ENCODE data around the gene CXCL11. TPM values are rescaled to one million over a fixed set of nuclear protein-coding genes. Genes with fewer than 3 reads are reported as not detected.

CXCL11 gene
- not detected for total RNA-seq

DNA sequence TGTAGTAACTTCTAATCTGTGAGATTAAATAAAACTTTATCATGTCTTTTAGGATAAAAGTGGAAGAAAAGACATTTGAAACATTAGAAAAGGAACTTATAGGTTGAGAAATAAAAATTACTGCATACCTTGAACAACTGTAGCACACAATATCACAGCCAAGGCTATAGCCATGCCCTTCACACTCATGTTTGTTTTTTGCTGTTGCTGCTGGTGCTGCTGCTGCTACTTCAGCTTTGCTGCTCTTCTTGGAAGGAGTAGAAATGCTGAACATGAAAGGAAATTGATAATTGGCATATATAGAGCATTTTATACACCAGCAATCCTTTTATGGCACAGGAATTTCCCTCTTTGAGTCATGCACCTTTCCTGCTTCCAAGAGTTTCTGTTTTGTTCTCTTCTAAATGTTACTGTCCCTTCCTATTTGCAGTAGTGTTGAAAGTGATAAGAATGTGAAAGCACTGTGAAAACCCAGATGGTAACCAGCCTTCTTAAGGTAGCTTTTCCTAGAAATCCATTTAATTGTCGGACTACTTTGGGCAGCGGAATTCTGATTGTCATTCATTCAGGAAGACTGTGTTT, at the start of gene CXCL11:
Gene CXCL11, minus strand, starts transcription at position 272 of the 582 bp plus-strand sequence. Its CDS starts 83 bp downstream, at position 189.
- Mint-ChIP-seq H3K27ac (no peak within 1 kb of the TSS), H3K36me3 (ENCODE audit: low read depth) (no peaks in the 10 kb centered on the region), H3K9me3 (no peaks in the 10 kb centered on the region), H3K4me3 (no peak within 1 kb of the TSS), H3K4me1 (peaks cover 7% of the 10 kb centered on the region), H3K27me3 (no peaks in the 10 kb centered on the region)
- no peak for DNase-seq
- ChIA-PET CTCF (interaction anchor here (1.9 to 2.3 kb wide), 2 partner anchors 9 to 40 kb away, joined by 4 to 10 read pairs; no protein-coding TSS in a partner anchor), POLR2A (no interaction called here)

DNA sequence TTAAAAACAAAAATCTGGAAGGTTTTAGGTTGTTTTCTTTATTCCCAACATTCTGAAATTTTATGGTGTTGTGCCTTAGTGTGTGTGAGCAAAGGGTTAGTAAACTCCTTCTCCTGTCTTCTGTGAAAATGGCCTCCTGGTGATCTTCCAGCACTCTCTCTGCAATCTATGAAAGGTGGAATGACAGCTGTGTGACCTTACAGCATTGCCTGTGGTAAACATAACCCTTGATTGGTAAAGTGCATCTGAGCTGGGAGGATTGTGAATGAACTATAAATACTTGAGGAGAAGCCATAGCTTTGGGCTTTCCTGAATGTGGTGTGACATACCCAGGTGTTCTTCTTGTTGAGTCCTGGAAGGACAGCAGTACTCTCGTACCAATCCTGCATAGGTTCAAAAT, 48.7 kb upstream of the CXCL11 start:
- Mint-ChIP-seq H3K9me3 (no peaks in the 10 kb centered on the region), H3K4me3 (no peak overlapping the region), H3K4me1 (no peaks in the 10 kb centered on the region), H3K36me3 (ENCODE audit: low read depth) (no peaks in the 10 kb centered on the region), H3K27me3 (peaks cover 4% of the 10 kb centered on the region), H3K27ac (no peak overlapping the region)
- CTCF ChIA-PET, result interaction anchor here (0.7 to 1.2 kb wide), 3 partner anchors 60 to 188 kb away, joined by 3 read pairs; no protein-coding TSS in a partner anchor
- POLR2A ChIA-PET, result no interaction called here
- no peak for DNase-seq

DNA sequence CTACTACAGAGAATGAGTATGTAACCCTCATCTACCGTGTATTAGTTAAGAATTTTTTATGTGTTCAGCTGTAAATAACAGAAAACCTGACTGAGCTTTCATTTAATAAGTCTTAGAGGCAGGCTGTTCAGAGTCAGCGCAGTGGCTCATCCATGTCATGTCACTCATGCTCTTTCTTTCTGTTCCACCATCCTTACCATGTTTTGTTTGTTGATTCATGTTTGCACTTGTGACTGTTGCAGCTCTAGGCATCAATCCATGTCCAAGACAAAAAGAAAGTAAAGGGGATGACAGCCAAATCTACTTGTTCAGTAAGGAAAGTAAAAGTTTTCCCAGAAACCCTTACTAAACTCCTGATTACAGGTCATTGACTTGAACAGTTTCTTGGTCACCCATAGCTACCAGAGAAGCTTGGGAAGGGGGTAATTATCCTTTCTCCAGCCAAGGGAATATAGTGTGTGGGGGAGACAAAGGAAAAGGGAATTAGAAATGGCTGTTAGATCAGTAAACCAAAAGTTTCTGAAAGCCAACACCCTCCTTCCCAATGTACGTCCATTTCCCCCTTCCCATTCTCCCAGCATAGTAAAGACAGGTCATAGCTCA, 47.6 kb upstream of the CXCL11 start:
- no peaks in the 10 kb centered on the region for H3K9me3 Mint-ChIP-seq
- H3K27ac Mint-ChIP-seq, result no peak overlapping the region
- no peaks in the 10 kb centered on the region for H3K4me1 Mint-ChIP-seq
- no peak for DNase-seq
- no peaks in the 10 kb centered on the region for H3K36me3 Mint-ChIP-seq (ENCODE audit: low read depth)
- H3K4me3 Mint-ChIP-seq, result no peak overlapping the region
- ChIA-PET POLR2A (no interaction called here), CTCF (no interaction called here)
- H3K27me3 Mint-ChIP-seq, result peaks cover 9% of the 10 kb centered on the region

DNA sequence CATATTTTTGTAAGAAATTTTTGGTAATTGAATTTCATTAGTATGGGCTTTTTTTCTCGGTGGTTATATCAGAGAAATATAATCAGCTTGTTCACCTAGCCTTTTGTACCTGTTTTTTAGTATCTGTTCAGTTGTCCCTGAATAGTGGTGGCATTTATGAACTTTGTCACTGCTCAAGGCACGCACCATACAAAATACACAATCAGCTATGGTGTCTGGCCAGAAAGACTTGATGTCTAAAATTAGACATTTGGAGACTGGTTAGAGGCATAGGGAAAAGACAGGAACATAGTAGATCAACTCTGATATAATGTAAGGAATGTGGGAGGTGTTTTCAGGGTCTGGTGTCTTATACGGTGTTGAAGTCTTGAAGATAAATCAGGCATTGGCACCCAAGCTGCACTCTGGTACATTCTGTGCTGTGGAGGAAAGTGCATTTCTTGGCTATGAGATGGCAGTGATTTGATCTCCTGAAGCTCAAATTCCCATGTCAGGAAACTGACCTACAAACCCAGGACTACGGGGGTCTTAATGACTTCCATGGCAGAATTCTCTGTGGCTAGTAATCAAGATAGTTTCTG, 42.3 kb upstream of the CXCL11 start:
- H3K9me3 Mint-ChIP-seq, result no peaks in the 10 kb centered on the region
- no peaks in the 10 kb centered on the region for H3K4me1 Mint-ChIP-seq
- H3K27ac Mint-ChIP-seq, result no peak overlapping the region
- POLR2A ChIA-PET, result no interaction called here
- H3K27me3 Mint-ChIP-seq, result peaks cover 14% of the 10 kb centered on the region
- H3K36me3 Mint-ChIP-seq (ENCODE audit: low read depth), result no peaks in the 10 kb centered on the region
- DNase-seq, result no peak
- CTCF ChIA-PET, result interaction anchor here (0.9 to 1.2 kb wide), 2 partner anchors 11 to 23 kb away, joined by 4 to 6 read pairs; no protein-coding TSS in a partner anchor
- no peak overlapping the region for H3K4me3 Mint-ChIP-seq

DNA sequence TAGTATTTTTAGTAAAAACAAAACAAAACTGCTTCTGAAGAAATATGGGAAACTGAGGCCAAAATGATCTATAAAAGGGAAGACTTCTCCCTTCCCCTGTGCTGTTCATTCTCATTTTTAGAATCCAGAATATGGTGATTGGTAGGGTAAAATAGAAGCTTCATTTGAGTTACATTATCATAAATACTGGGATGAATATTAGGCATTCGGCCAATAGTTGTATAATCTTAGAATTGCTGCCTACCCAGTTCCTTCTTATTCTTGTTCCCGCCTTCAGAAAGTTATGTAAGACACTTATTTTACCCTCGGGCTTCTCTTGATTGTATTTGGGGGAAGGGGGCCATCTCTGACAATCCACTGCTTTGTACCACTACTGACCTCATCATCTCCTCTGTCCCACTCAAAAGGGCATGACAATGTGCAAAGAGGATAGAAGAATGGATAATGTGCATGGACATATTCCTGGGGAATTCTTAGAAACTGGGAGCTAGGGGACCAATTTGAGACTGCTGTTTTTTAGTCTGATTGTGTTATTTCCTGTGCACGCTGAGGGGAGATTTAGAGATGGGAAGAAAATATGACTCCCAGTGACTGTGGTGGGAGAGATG, 39.2 kb upstream of the CXCL11 start:
- no peak overlapping the region for H3K4me3 Mint-ChIP-seq
- no peaks in the 10 kb centered on the region for H3K4me1 Mint-ChIP-seq
- H3K27ac Mint-ChIP-seq, result no peak overlapping the region
- DNase-seq, result no peak
- POLR2A ChIA-PET, result no interaction called here
- H3K36me3 Mint-ChIP-seq (ENCODE audit: low read depth), result no peaks in the 10 kb centered on the region
- peaks cover 13% of the 10 kb centered on the region for H3K27me3 Mint-ChIP-seq
- CTCF ChIA-PET, result interaction anchor here (0.6 kb wide), 1 partner anchor 216 kb away, joined by 3 read pairs; no protein-coding TSS in a partner anchor
- H3K9me3 Mint-ChIP-seq, result no peaks in the 10 kb centered on the region

DNA sequence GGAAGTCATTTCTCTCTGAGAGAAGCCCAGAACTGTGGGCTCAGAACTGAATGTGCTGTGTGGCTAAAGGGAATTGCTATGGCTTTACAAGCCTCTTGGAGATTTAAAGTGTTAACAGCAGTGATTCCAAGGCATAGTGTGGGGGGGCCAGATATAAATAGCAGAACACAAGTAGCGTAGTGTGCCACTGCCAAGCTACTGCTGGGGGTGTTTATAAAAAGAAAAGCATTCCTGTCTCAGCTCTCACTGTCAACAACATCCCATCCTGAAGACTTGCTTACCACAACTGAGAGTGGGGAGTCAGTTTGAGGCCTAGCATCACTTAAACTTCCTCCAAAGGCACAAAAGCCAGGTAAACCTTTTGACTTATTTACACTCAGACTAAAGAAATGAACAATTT, 38.6 kb upstream of the CXCL11 start, which contains the start of gene ART3:
Gene ART3, plus strand, starts transcription at position 242 of the 400 bp plus-strand sequence. CDS start 1,181 bp downstream, outside the sequence.
- Mint-ChIP-seq H3K9me3 (no peaks in the 10 kb centered on the region), H3K4me3 (no peak within 1 kb of the TSS), H3K36me3 (ENCODE audit: low read depth) (no peaks in the 10 kb centered on the region), H3K4me1 (no peaks in the 10 kb centered on the region), H3K27ac (no peak within 1 kb of the TSS), H3K27me3 (peaks cover 11% of the 10 kb centered on the region)
- no peak for DNase-seq
- CTCF ChIA-PET, result no interaction called here
- POLR2A ChIA-PET, result no interaction called here

DNA sequence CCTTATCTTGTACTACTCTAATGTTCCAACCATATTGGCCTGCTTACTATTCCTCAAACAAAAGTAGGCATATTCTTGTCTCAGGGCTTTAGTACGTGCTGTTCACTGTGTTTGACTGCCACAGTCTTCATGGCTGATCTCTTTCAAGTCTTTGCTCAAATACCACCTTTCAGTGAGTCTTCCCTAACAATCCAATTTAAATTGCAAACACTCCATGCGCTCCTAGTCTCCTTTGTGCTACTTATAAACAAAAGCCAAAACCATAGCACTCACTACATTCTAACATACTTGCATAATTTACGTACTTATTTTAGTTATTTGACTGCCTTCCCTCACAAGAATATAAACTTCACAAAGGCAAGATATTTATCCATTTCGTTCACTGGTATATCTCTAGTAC, 36.9 kb upstream of the CXCL11 start:
- Mint-ChIP-seq H3K4me1 (no peaks in the 10 kb centered on the region), H3K36me3 (ENCODE audit: low read depth) (no peaks in the 10 kb centered on the region), H3K4me3 (no peak overlapping the region), H3K9me3 (no peaks in the 10 kb centered on the region), H3K27me3 (peaks cover 3% of the 10 kb centered on the region), H3K27ac (no peak overlapping the region)
- ChIA-PET POLR2A (no interaction called here), CTCF (no interaction called here)
- no peak for DNase-seq

DNA sequence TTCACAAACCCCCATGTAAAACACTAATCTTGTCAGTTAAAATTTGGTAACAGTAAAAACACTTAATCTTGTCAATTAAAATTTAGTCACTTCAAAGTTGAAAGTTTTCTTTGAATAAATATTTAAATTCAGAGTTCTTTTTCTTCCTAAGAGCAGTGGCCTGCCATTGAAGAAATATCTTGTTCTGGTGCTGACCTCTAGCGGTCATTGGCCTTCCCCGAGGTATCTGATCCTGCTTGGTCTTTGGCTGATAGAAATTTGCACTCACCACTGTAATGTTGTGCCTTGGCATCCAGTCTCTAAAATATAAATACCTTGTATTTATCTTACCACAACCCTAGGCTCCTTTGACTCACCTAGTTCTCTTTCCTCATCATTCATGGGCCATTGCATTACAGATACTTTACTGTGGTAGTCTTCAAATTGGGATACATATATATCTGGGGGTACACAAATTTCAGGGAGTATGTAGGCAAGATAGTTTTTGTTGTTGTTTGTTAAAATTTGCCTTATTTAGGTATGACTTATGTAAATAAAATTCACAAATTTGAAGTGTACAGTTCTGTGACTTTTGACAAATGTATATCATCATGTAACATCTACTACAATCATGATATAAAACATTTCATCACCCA, 31.9 kb upstream of the CXCL11 start:
- POLR2A ChIA-PET, result no interaction called here
- no peak overlapping the region for H3K27ac Mint-ChIP-seq
- CTCF ChIA-PET, result interaction anchor here (1.0 to 1.6 kb wide), 4 partner anchors 10 to 152 kb away, joined by 3 to 10 read pairs (median 4); no protein-coding TSS in a partner anchor

DNA sequence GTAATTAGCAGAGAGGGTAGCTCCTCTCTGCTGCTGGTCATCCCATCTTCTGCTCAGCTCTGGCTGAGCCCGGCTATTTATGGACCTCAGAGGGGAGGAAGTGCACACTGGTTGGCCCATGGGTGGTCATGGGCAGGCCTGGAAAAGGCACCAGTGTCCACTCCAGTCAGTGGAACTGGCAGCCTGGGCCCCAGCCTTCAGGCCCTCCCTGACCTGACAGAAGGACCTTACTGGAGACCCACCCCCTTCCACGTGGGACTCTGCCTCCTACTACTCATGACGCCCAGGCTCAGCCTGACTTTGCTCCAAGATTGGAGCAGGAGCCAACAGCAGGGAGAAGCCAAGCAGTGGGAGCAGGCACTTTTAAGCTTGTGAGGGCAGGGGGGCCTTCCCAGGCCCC, 30.7 kb upstream of the CXCL11 start:
- ChIA-PET CTCF (interaction anchor here (0.7 to 1.6 kb wide), 6 partner anchors 11 to 158 kb away, joined by 3 to 10 read pairs (median 4); no protein-coding TSS in a partner anchor), POLR2A (no interaction called here)
- Mint-ChIP-seq H3K36me3 (ENCODE audit: low read depth) (no peaks in the 10 kb centered on the region), H3K27me3 (no peaks in the 10 kb centered on the region), H3K27ac (no peak overlapping the region), H3K4me3 (no peak overlapping the region), H3K9me3 (no peaks in the 10 kb centered on the region), H3K4me1 (peaks cover 1% of the 10 kb centered on the region)
- DNase-seq, result no peak

More for the DNA sequence above, 31.9 kb upstream of the CXCL11 start:
- no peaks in the 10 kb centered on the region for H3K9me3 Mint-ChIP-seq
- H3K27me3 Mint-ChIP-seq, result no peaks in the 10 kb centered on the region
- peak; percentile 82 for DNase-seq
- H3K4me3 Mint-ChIP-seq, result no peak overlapping the region
- H3K4me1 Mint-ChIP-seq, result no peaks in the 10 kb centered on the region
- no peaks in the 10 kb centered on the region for H3K36me3 Mint-ChIP-seq (ENCODE audit: low read depth)

DNA sequence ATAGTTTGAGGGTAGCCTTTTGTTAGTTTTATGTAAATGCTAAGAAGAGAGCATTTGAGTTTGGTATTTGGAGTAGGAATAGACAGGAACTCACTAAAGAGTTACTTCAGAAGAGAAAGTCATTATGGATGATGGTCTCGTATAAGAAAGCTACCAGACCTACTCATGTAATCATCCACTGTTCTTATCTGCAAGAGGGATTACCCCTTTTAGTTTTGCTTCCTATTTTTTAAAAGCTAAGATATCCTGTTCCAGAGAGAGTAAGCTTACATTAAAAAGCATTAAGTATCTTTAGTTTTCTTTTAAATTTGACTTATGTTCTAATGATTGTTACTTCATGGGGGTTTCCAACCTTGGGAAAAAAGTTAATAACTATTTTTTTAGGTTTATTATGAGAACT, 26.1 kb upstream of the CXCL11 start:
- H3K27me3 Mint-ChIP-seq, result no peaks in the 10 kb centered on the region
- no peak for DNase-seq
- no peak overlapping the region for H3K4me3 Mint-ChIP-seq
- no peaks in the 10 kb centered on the region for H3K9me3 Mint-ChIP-seq
- no peaks in the 10 kb centered on the region for H3K36me3 Mint-ChIP-seq (ENCODE audit: low read depth)
- CTCF ChIA-PET, result interaction anchor here (0.6 to 4.8 kb wide), 5 partner anchors 24 to 126 kb away, joined by 3 to 20 read pairs (median 4); no protein-coding TSS in a partner anchor
- POLR2A ChIA-PET, result interaction anchor here (0.6 kb wide), 1 partner anchor 42 kb away, joined by 6 read pairs; no protein-coding TSS in a partner anchor
- no peak overlapping the region for H3K27ac Mint-ChIP-seq
- peaks cover 35% of the 10 kb centered on the region for H3K4me1 Mint-ChIP-seq

DNA sequence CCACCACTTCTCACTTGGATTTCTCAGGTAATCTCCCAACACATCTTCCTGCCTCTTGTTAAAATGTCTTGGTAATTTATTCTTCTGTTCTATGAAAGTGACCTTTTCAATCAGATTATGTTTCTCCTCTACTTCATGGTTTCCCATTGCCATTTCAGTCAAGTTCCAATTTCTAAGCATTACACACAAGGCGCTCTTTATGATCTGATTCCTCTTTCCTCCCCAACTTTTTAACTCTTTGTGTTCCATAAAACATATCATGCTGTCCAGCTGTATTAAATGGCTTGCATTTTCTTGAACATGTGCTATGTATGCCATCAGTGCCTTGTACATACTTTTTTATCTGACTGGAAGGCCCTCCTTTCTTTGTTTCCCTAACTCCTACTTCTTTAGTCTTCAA, 25.6 kb upstream of the CXCL11 start:
- POLR2A ChIA-PET, result no interaction called here
- H3K27ac Mint-ChIP-seq, result no peak overlapping the region
- no peaks in the 10 kb centered on the region for H3K27me3 Mint-ChIP-seq
- DNase-seq, result no peak
- CTCF ChIA-PET, result interaction anchor here (0.8 to 4.8 kb wide), 5 partner anchors 25 to 65 kb away, joined by 3 to 20 read pairs (median 4); no protein-coding TSS in a partner anchor
- no peaks in the 10 kb centered on the region for H3K36me3 Mint-ChIP-seq (ENCODE audit: low read depth)
- H3K4me3 Mint-ChIP-seq, result no peak overlapping the region
- peaks cover 35% of the 10 kb centered on the region for H3K4me1 Mint-ChIP-seq
- no peaks in the 10 kb centered on the region for H3K9me3 Mint-ChIP-seq

DNA sequence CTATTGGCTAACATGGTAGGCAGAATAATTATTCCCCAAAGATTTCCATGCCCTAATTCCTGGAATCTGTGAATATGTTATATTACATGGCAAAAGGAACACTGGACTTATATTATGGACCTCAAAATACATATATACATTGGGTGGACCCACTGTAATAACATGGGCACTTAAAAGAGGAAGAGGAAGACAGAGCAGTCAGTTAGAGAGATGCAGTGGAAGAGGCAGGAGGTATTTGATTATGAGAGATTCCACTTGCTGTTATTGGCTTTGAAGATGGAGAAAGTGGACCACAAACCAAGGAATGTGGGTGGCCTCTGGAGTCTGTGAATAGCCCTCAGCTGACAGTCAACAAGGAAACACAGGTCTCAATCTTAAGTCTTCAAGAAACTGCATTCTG, 24.6 kb upstream of the CXCL11 start:
- no peaks in the 10 kb centered on the region for H3K27me3 Mint-ChIP-seq
- H3K4me3 Mint-ChIP-seq, result no peak overlapping the region
- H3K36me3 Mint-ChIP-seq (ENCODE audit: low read depth), result no peaks in the 10 kb centered on the region
- CTCF ChIA-PET, result interaction anchor here (1.0 to 4.8 kb wide), 2 partner anchors 56 to 65 kb away, joined by 3 to 20 read pairs; no protein-coding TSS in a partner anchor
- peaks cover 41% of the 10 kb centered on the region for H3K4me1 Mint-ChIP-seq
- H3K9me3 Mint-ChIP-seq, result no peaks in the 10 kb centered on the region
- DNase-seq, result no peak
- no peak overlapping the region for H3K27ac Mint-ChIP-seq
- POLR2A ChIA-PET, result no interaction called here
